GM12878 (cell line): ENCODE data around the gene CAV2. TPM values are rescaled to one million over a fixed set of nuclear protein-coding genes. Genes with fewer than 3 reads are reported as not detected.

Experiments used
- ATAC-seq: fragments of 200-7000 bp; cut with Tn5 transposase; 3 replicates; pipeline ENCODE4 v1.9.1; 2020; ENCODE audit warnings: mild to moderate bottlenecking, moderate library complexity
- BruUV-seq: library from RNA; stranded (reverse); fragments of 400-500 nt; replicated peaks from 2 replicates; lab custom pipeline; 2021; lab: Mats Ljungman, UMichigan
- CTCF ChIA-PET: fragments of 300-600 bp; sonication (Branson Sonifier 250); formaldehyde crosslinking; extraction: SDS; loops from one replicate; lab custom pipeline; 2021; ENCODE audit warnings: inconsistent platforms; lab: Yijun Ruan, JAX
- POLR2A ChIA-PET: fragments of 350-600 bp; formaldehyde crosslinking; extraction: SDS; loops from one replicate; lab custom pipeline; 2021; ENCODE audit warnings: inconsistent platforms; lab: Charles Lee
- RAD21 ChIA-PET: fragments of 300-600 bp; sonication (Branson Sonifier 250); formaldehyde crosslinking; loops from one replicate; lab custom pipeline; 2023; ENCODE audit warnings: antibody characterized with exemption; ENCODE audit not compliant: unreplicated experiment; lab: Charles Lee
- SMC1A ChIA-PET: fragments of 300-600 bp; sonication (Branson Sonifier 250); formaldehyde crosslinking; loops from one replicate; lab custom pipeline; 2023; ENCODE audit not compliant: unreplicated experiment, uncharacterized antibody; lab: Charles Lee
- DNase-seq: peaks from one replicate; pipeline ENCODE4 v3.0.0-alpha.2; 2011; ENCODE audit warnings: low read depth, low spot score
- FAIRE-seq: peaks from 3 replicates; lab custom pipeline; 2011; peaks lifted over from hg19 to GRCh38; lab: Jason Lieb, UNC
- H2AFZ ChIP-seq: 2 replicates; pipeline ENCODE4 v1.6.0; 2011; ENCODE audit warnings: low read depth, low read length, control low read depth; ENCODE audit not compliant: control insufficient read depth
- H3K27ac ChIP-seq: 2 replicates; pipeline ENCODE4 v1.5.1; 2011; ENCODE audit warnings: control low read depth; ENCODE audit not compliant: control insufficient read depth, insufficient read depth
- H3K27me3 ChIP-seq, 2 experiments: replicated peaks in 1 of 2; 2 replicates each; pipeline versions ENCODE4 v1.6.0 to v1.6.1; 2011; ENCODE audit warnings: low read length in 1 of 2; ENCODE audit not compliant: control insufficient read depth in 2 of 2, insufficient read depth in 2 of 2
- H3K36me3 ChIP-seq, 2 experiments: 2 replicates each; pipeline ENCODE4 v1.5.1; 2011; ENCODE audit warnings: low read length in 1 of 2; ENCODE audit not compliant: control insufficient read depth in 2 of 2, insufficient read depth in 2 of 2
- H3K4me1 ChIP-seq: 2 replicates; pipeline ENCODE4 v1.6.1; 2011; ENCODE audit warnings: mild to moderate bottlenecking, low read length, moderate library complexity, mixed read lengths; ENCODE audit not compliant: control insufficient read depth, insufficient read depth
- H3K4me2 ChIP-seq: 2 replicates; pipeline ENCODE4 v1.6.0; 2011; ENCODE audit warnings: control low read depth; ENCODE audit not compliant: control insufficient read depth, insufficient read depth
- H3K4me3 ChIP-seq: fragments of 200-600 bp; sonication (generic); 2 replicates; pipeline ENCODE4 v1.5.1; 2016
- H3K79me2 ChIP-seq: 2 replicates; pipeline ENCODE4 v1.6.0; 2011; ENCODE audit warnings: low read length; ENCODE audit not compliant: control insufficient read depth, insufficient read depth
- H3K9ac ChIP-seq: 2 replicates; pipeline ENCODE4 v1.8.0; 2011; ENCODE audit warnings: low read length, control low read depth, mixed read lengths; ENCODE audit not compliant: control insufficient read depth, insufficient read depth
- H3K9me3 ChIP-seq: replicated peaks from 3 replicates; pipeline ENCODE4 v1.5.1; 2011; ENCODE audit warnings: mild to moderate bottlenecking, low read length; ENCODE audit not compliant: control insufficient read depth, insufficient read depth
- H4K20me1 ChIP-seq: 2 replicates; pipeline ENCODE4 v1.6.0; 2011; ENCODE audit not compliant: control insufficient read depth, insufficient read depth
- CBFB ChIP-seq: IDR thresholded peaks from 2 replicates; pipeline ENCODE4 v1.6.1; 2016; ENCODE audit warnings: antibody characterized with exemption, low read depth
- CBX3 ChIP-seq: fragments of 200-600 bp; sonication (generic); IDR thresholded peaks from 2 replicates; pipeline ENCODE4 v1.6.1; 2016; ENCODE audit warnings: low read depth, borderline replicate concordance
- CHD4 ChIP-seq: fragments of 200-600 bp; sonication (generic); IDR thresholded peaks from 2 replicates; pipeline ENCODE4 v1.6.1; 2016; ENCODE audit warnings: mild to moderate bottlenecking
- NR2C1 ChIP-seq: fragments of 450-650 bp; IDR thresholded peaks from 2 replicates; pipeline ENCODE4 v1.6.1; 2017; ENCODE audit warnings: antibody characterized with exemption, mild to moderate bottlenecking, moderate library complexity
- PAX8 ChIP-seq: fragments of 450-650 bp; IDR thresholded peaks from 2 replicates; pipeline ENCODE4 v1.6.1; 2017; ENCODE audit warnings: mild to moderate bottlenecking, moderate library complexity
- RCOR1 ChIP-seq: conservative IDR thresholded peaks from 2 replicates; pipeline ENCODE4 v1.6.1; 2012; ENCODE audit warnings: low read depth, low read length, improper control_type of control experiment
- SUZ12 ChIP-seq: fragments of 200-600 bp; sonication (generic); IDR thresholded peaks from one replicate; pipeline ENCODE4 v1.6.1; 2018; ENCODE audit warnings: antibody characterized with exemption, mild to moderate bottlenecking; ENCODE audit not compliant: unreplicated experiment
- WRNIP1 ChIP-seq: IDR thresholded peaks from 2 replicates; pipeline ENCODE4 v1.6.1; 2011; ENCODE audit warnings: low read depth, low read length, improper control_type of control experiment, borderline replicate concordance
- ZBTB11 ChIP-seq: fragments of 450-650 bp; formaldehyde crosslinking; IDR thresholded peaks from 2 replicates; pipeline ENCODE4 v1.5.0; 2022; ENCODE audit warnings: mild to moderate bottlenecking, missing genetic modification characterization
- ZBTB4 ChIP-seq: fragments of 450-650 bp; formaldehyde crosslinking; IDR thresholded peaks from 2 replicates; pipeline ENCODE4 v1.4.0; 2022; ENCODE audit warnings: mild to moderate bottlenecking, moderate library complexity
- ZNF207 ChIP-seq: fragments of 450-650 bp; IDR thresholded peaks from 2 replicates; pipeline ENCODE4 v1.6.1; 2014; ENCODE audit warnings: antibody characterized with exemption, mild to moderate bottlenecking, borderline replicate concordance
- WGBS: methylation state at CpG from one replicate; pipeline ENCODE4 v1.1.6; 2016; ENCODE audit warnings: low lambda C conversion rate; ENCODE audit not compliant: insufficient replicate concordance, insufficient coverage; ENCODE audit errors: missing lambda C conversion rate; 5-methylcytosine and 5-hydroxymethylcytosine counted together
- in situ Hi-C: fragments of 300-500 bp; cut with MboI; formaldehyde crosslinking; loops from 9 replicates; pipeline ENCODE4 v1.14.3; 2018; ENCODE audit warnings: mixed read lengths
- intact Hi-C: fragments of 100-400 bp; cut with micrococcal nuclease; formaldehyde crosslinking; loops from one replicate; pipeline ENCODE4 v1.14.2; 2022; ENCODE audit not compliant: unreplicated experiment
- polyA plus RNA-seq, 11 experiments: library from polyadenylated mRNA; depleted of rRNA in 4 of 11; unstranded in 6 of 11; stranded (reverse) in 5 of 11; fragments of >200 nt; fragmentation: Nextera tagmentation in 4 of 11; fragmentation: Illumina TruSeq in 1 of 11; extraction: Ambion mirVana in 4 of 11; extraction: Trizol in 1 of 11; gene quantifications; 1 replicate in 1 of 11; 2 replicates in 10 of 11; pipeline versions ENCODE4 v1.2.1 to v1.2.3, GENCODE V29; 2011 to 2016; ENCODE audit warnings: inconsistent platforms in 2 of 11, missing spikeins in 2 of 11, low read depth in 1 of 11
- total RNA-seq, 4 experiments: library from RNA; depleted of rRNA in 3 of 4; stranded (reverse); fragments of >200 nt in 3 of 4; fragmentation: Illumina TruSeq in 1 of 4; extraction: Trizol in 1 of 4; gene quantifications; 2 replicates each; pipeline versions ENCODE4 v1.2.1 to v1.2.3, GENCODE V29; 2013 to 2021

Gene CAV2
- total and polyA plus RNA-seq, 10 of the 15 experiments (the other 5 are each of a cell fraction or from before 2014, with no cell fraction given) = 0.77 to 11.4 (median 2.5) TPM

- ChIA-PET CTCF (no interaction called here), RAD21 (no interaction called here), SMC1A (no interaction called here), POLR2A (interaction anchor here (0.7 kb wide), 1 partner anchor 183 kb away, joined by 4 read pairs; no protein-coding TSS in a partner anchor)
- DNase-seq (no peak), FAIRE-seq (no peak), ATAC-seq (no peak)
- Histone ChIP-seq H3K27me3 (peaks cover 0 to 2% of the 10 kb centered on the region in 2 experiments; a peak in 1 of 4 replicates), H2AFZ (no peak overlapping the region), H3K36me3 (no peaks in the 10 kb centered on the region), H3K4me1 (peaks cover 12% of the 10 kb centered on the region), H3K4me3 (no peak overlapping the region), H3K9ac (no peak overlapping the region), H3K9me3 (no peaks in the 10 kb centered on the region), H3K79me2 (no peaks in the 10 kb centered on the region), H4K20me1 (no peaks in the 10 kb centered on the region), H3K27ac (no peak overlapping the region), H3K4me2 (no peak overlapping the region)
- in situ Hi-C loops (no loop called here), intact Hi-C loops (no loop called here)
- WGBS = 73% methylated on average over 5 of the region's 6 CpGs
- BruUV-seq = no TSS peak
- no peak for TF ChIP-seq ZNF207
- TF ChIP-seq WRNIP1 = no peak
- TF ChIP-seq ZBTB11 (CRISPR knock-in tag) = no peak
- TF ChIP-seq NR2C1 = no peak
- no peak for TF ChIP-seq CHD4
- no peak for TF ChIP-seq PAX8
- no peak for TF ChIP-seq CBX3
- no peak for TF ChIP-seq ZBTB4 (CRISPR knock-in tag)
- TF ChIP-seq SUZ12 = no peak
- TF ChIP-seq RCOR1 = no peak
- TF ChIP-seq CBFB = no peak
Observed at GRCh38 chr7:116496653-116497052, 2.9 kb upstream of the CAV2 start.
